ENCODE results near the gene PRX. TPM values are rescaled to one million over a fixed set of nuclear protein-coding genes. Genes with fewer than 3 reads are reported as not detected.
A peak's percentile ranks its signal among the peaks of the same experiment; 100 is the strongest.

Gene PRX
- total RNA-seq, 4 donors from 2014 or later = 0.70 to 6.1 (median 2.4) TPM

DNA sequence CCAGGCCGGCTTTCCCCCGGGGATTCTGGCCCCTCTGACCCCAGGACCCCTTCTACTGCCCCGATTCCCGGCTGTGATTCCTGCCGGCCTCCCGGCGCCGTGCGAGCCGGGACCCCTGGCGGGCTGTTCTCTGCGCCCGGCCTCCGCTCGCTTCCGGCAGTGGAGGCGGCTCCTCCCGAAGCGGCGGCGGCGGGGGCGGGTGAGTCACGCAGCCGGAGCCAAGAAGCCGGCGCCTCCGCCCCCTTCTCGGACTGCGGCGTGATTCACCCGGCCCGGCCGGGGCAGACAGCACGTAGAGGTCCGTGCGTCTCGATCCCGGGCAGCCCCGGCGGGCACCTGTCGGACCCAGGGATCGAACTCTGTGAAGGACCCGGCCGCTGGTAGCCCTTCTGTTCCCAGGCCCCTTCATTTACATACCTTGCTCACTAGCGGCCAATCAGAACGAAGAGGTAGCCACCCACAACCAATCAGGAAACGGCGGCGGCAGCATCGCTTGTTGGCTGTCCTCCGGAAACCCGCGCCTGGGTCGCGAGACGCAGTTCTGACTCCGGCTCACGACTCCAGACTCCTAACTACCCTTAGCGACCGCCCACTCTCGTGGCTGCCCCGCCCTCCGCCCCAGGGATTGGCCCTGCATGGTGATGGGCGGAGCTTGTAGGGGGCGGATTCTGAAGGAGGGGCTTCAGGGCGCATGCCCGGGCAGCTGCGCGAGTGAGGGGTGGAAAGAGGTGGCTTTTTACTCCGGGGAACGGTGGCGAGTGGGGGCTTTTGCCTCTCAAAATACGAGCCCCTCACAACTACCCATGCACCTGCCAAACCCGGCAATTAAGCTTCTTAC, 12.5 kb upstream of the PRX start, which contains the start of gene SERTAD1:
SERTAD1 (minus strand) TSS at position 543 of the 838 bp plus-strand sequence. CDS start 2,446 bp downstream, outside the sequence.
- peaks cover 15 to 57% (median 38%) of the 10 kb centered on the region in 3 donors for H3K4me1 ChIP-seq
- no peaks in the 10 kb centered on the region for H3K27me3 ChIP-seq
- DNase-seq = peak; percentile 96
- H3K36me3 ChIP-seq = peaks cover 0 to 13% (median 7%) of the 10 kb centered on the region in 3 donors
- H3K9me3 ChIP-seq = no peaks in the 10 kb centered on the region
- peak within 1 kb of the TSS; percentile 77 to 95 (median 94) for H3K4me3 ChIP-seq
- TF ChIP-seq, protein P1, sequence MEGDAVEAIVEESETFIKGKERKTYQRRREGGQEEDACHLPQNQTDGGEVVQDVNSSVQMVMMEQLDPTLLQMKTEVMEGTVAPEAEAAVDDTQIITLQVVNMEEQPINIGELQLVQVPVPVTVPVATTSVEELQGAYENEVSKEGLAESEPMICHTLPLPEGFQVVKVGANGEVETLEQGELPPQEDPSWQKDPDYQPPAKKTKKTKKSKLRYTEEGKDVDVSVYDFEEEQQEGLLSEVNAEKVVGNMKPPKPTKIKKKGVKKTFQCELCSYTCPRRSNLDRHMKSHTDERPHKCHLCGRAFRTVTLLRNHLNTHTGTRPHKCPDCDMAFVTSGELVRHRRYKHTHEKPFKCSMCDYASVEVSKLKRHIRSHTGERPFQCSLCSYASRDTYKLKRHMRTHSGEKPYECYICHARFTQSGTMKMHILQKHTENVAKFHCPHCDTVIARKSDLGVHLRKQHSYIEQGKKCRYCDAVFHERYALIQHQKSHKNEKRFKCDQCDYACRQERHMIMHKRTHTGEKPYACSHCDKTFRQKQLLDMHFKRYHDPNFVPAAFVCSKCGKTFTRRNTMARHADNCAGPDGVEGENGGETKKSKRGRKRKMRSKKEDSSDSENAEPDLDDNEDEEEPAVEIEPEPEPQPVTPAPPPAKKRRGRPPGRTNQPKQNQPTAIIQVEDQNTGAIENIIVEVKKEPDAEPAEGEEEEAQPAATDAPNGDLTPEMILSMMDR (IDR thresholded peaks at IDR 0.05) = peak; percentile 39 to 76 (median 70)
- peak in 3 of 4 donors; percentile 94 to 99 (median 98) for TF ChIP-seq POLR2A (IDR thresholded peaks at IDR 0.05)
- H3K27ac ChIP-seq = peak within 1 kb of the TSS; percentile 99 to 100 (median 100)
- intact Hi-C loops (cut with DNase I) = loop anchor here (10.0 kb wide), 1 partner anchor 179 kb away; the partner anchor contains the start of gene LTBP4
- WGBS, 2 donors = 0% methylated on average over 13 to 17 of the region's 75 CpGs

DNA sequence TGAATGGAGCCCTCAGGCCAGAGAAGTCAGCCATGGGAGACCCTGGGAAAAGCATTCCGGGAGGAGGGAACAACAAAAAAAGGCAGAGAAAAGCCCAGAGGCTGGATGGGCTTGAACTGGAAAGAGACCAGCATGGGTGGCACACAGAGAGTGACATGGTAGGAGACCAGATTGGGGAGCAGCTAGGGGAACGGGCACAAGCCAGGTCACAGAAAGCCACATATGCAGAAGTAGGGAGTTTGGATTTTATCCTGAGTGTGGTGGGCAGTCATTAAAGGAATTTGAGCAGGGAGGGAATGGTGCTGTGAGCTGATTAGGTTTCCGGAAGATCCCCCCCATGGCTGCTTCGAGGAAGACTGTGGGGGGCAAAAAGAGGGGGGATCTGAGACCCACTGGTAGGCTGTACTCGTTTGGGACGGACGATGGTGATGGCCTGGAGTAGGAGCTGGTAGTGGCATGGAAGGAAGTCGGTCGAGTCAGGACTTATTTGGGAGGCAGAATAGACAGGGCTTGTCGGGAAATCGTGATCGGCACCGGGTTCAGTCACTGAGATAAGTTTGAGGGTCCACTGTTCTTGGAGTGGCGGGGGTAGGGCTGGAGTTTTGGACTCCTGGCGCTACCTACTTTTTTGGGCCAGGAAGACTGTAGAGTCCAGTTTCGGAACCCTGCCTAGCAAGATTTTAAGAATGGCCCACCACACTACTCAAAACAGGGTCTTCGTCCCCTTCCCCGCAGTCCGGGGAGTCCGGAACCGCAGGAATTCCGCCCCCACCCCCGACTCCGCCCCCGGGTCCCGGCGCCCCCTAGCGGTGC, 11.7 kb upstream of the PRX start:
- Histone ChIP-seq H3K27me3 (no peaks in the 10 kb centered on the region), H3K9me3 (no peaks in the 10 kb centered on the region), H3K36me3 (peaks cover 0 to 13% (median 7%) of the 10 kb centered on the region in 3 donors), H3K4me1 (peaks cover 20 to 65% (median 42%) of the 10 kb centered on the region in 3 donors), H3K4me3 (peak overlapping the region; percentile 77 to 95 (median 94)), H3K27ac (peak overlapping the region; percentile 99 to 100 (median 100))
- intact Hi-C loops (cut with DNase I) = loop anchor here (10.0 kb wide), 1 partner anchor 180 kb away; the partner anchor contains the start of gene LTBP4
- no peak for TF ChIP-seq POLR2A (IDR thresholded peaks at IDR 0.05)
- TF ChIP-seq, protein P1 (IDR thresholded peaks at IDR 0.05) = peak in 1 of 6 experiments; percentile 81
- 1 to 2% methylated on average over 15 to 18 of the region's 28 CpGs for WGBS, 2 donors
- DNase-seq = no peak

DNA sequence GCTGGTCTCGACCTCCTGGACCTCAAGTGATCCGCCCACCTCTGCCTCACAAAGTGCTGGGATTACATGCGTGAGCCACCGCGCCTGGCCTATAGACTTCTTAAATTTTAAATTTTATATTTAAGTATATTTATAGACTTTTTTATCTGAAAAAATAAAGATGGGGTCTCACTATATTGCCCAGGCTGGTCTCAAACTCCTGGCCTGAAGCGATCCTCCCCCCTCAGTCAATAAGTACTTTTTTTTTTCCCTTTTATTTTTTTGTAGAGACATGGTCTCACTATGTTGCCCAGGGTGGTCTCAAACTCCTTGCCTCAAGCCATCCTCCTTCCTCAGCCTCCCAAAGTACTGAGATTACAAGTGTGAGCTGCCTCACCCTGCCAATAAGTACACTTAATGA, 10.8 kb upstream of the PRX start:
- Histone ChIP-seq H3K36me3 (peaks cover 0 to 13% (median 7%) of the 10 kb centered on the region in 3 donors), H3K27ac (peak overlapping the region in 3 of 4 donors; percentile 99 to 100 (median 99)), H3K4me1 (peaks cover 20 to 64% (median 42%) of the 10 kb centered on the region in 3 donors), H3K4me3 (peak overlapping the region in 3 of 4 donors; percentile 93 to 95 (median 94)), H3K9me3 (no peaks in the 10 kb centered on the region), H3K27me3 (no peaks in the 10 kb centered on the region)
- no peak for TF ChIP-seq POLR2A (IDR thresholded peaks at IDR 0.05)
- TF ChIP-seq, protein P1 (IDR thresholded peaks at IDR 0.05) = no peak
- DNase-seq = no peak
- 87 to 96% methylated on average over 6 of the region's 6 CpGs for WGBS, 2 donors
- intact Hi-C loops (cut with DNase I) = loop anchor here (10.0 kb wide), 1 partner anchor 181 kb away; the partner anchor contains the start of gene LTBP4

DNA sequence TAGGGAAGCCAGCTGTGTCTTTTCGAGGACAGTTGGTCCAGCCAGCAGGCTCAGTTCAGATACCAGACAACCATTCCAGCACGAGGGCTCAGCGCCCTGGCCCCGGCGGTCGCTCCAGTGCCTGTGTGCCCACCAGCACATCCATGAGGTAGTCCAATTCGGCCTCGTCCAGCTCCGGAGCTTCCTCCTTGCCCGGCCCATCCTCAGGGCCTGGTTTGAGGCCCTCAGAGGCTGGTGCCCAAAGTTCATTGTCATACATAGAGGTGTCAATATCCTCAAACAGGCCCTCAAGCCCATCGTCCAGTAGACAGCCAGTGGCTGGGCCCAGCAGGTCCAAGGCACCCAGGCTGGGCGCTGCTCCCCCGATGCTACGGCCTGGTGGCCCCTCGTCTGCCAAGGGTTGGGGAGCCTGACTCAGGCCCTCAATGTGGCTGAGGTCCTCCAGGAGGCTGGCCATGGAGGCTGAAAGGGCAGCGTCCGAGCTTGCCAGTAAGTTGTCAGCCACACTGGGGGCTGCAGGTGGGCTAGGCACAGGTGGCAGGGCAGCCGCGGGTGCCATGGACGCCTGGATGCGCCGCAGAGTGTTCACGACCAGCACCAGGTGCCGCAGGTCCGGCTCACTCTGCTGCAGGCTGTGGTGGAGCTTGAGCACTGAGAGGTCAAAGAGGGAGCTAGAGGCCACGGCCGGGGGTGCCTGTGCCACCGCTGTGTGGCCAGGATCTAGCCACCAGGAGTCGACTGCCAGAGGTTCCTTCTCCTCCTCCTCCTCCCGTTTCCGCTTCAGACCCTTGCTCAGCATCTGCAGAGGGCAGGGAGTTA, 9.8 kb upstream of the PRX start:
- no peaks in the 10 kb centered on the region for H3K27me3 ChIP-seq
- peaks cover 20 to 61% (median 42%) of the 10 kb centered on the region in 3 donors for H3K4me1 ChIP-seq
- TF ChIP-seq POLR2A (IDR thresholded peaks at IDR 0.05) = no peak
- TF ChIP-seq, protein P1 (IDR thresholded peaks at IDR 0.05) = no peak
- WGBS, 2 donors = 73 to 81% methylated on average over 10 to 18 of the region's 31 CpGs
- no peak overlapping the region for H3K4me3 ChIP-seq
- peak overlapping the region; percentile 64 to 100 (median 100) for H3K27ac ChIP-seq
- no peak for DNase-seq
- H3K36me3 ChIP-seq = peaks cover 0 to 13% (median 7%) of the 10 kb centered on the region in 3 donors
- no peaks in the 10 kb centered on the region for H3K9me3 ChIP-seq
- intact Hi-C loops (cut with DNase I) = loop anchor here (10.0 kb wide), 1 partner anchor 182 kb away; the partner anchor contains the start of gene LTBP4
